PC-9 (cell line): ENCODE results near the gene TTC39C. TPM values are rescaled to one million over a fixed set of nuclear protein-coding genes. Genes with fewer than 3 reads are reported as not detected.

ENCODE experiments used
- Bru-seq: library from RNA; stranded (reverse); fragments of 400-500 nt; gene quantifications from one replicate; lab custom pipeline; 2021; lab: Mats Ljungman, UMichigan
- BruChase-seq, 2 experiments: library from RNA; stranded (reverse); fragments of 400-500 nt; gene quantifications; one replicate each; lab custom pipeline; 2021; lab: Mats Ljungman, UMichigan
- BruUV-seq: library from RNA; stranded (reverse); fragments of 400-500 nt; replicated peaks from 2 replicates; lab custom pipeline; 2021; lab: Mats Ljungman, UMichigan
- CTCF ChIA-PET: fragments of 300-600 bp; sonication (Branson Sonifier 250); formaldehyde crosslinking; loops from one replicate; lab custom pipeline; 2022; ENCODE audit warnings: antibody characterized with exemption; lab: Charles Lee
- POLR2A ChIA-PET: fragments of 300-600 bp; sonication (Branson Sonifier 250); formaldehyde crosslinking; loops from one replicate; lab custom pipeline; 2022; ENCODE audit warnings: antibody characterized with exemption; ENCODE audit not compliant: unreplicated experiment; lab: Charles Lee
- DNase-seq, 2 experiments: peaks; one replicate each; pipeline versions ENCODE4 v3.0.0 to v3.0.0-alpha.2; 2015 to 2022; ENCODE audit warnings: mixed read lengths in 1 of 2
- H2AFZ ChIP-seq: fragments of 200-600 bp; sonication (generic); 2 replicates; pipeline ENCODE4 v1.8.1; 2017; ENCODE audit warnings: antibody characterized with exemption
- H3F3A ChIP-seq: fragments of 200-600 bp; sonication (generic); 2 replicates; pipeline ENCODE4 v1.8.1; 2017; ENCODE audit warnings: antibody characterized with exemption, mild to moderate bottlenecking, low read depth; ENCODE audit not compliant: insufficient read depth
- H3K27ac ChIP-seq: fragments of 200-600 bp; sonication (generic); 2 replicates; pipeline ENCODE4 v1.6.1; 2016; ENCODE audit warnings: mixed run types
- H3K27me3 ChIP-seq: fragments of 200-600 bp; sonication (generic); 2 replicates; pipeline ENCODE4 v1.6.1; 2016; ENCODE audit warnings: low read depth, mixed run types; ENCODE audit not compliant: insufficient read depth
- H3K36me3 ChIP-seq: fragments of 200-600 bp; sonication (generic); 2 replicates; pipeline ENCODE4 v1.6.1; 2016; ENCODE audit warnings: low read depth, mixed run types
- H3K4me1 ChIP-seq: fragments of 200-600 bp; sonication (generic); replicated peaks from 2 replicates; pipeline ENCODE4 v1.6.1; 2016; ENCODE audit warnings: mixed run types; ENCODE audit not compliant: insufficient read depth
- H3K4me2 ChIP-seq: fragments of 200-600 bp; sonication (generic); 2 replicates; pipeline ENCODE4 v1.6.1; 2017; ENCODE audit warnings: mixed run types
- H3K4me3 ChIP-seq: fragments of 200-600 bp; sonication (generic); 2 replicates; pipeline ENCODE4 v1.6.1; 2016; ENCODE audit warnings: mixed run types
- H3K79me2 ChIP-seq: fragments of 200-600 bp; sonication (generic); 2 replicates; pipeline ENCODE4 v1.6.1; 2017; ENCODE audit warnings: low read depth, mixed run types
- H3K9me2 ChIP-seq: fragments of 200-600 bp; sonication (generic); 2 replicates; pipeline ENCODE4 v1.8.1; 2017; ENCODE audit warnings: mild to moderate bottlenecking; ENCODE audit not compliant: insufficient read depth
- H3K9me3 ChIP-seq: fragments of 200-600 bp; sonication (generic); 2 replicates; pipeline ENCODE4 v1.8.1; 2016; ENCODE audit warnings: low read depth; ENCODE audit not compliant: insufficient read depth
- H4K20me1 ChIP-seq: fragments of 200-600 bp; sonication (generic); 2 replicates; pipeline ENCODE4 v1.8.1; 2017; ENCODE audit not compliant: insufficient read depth
- CTCF ChIP-seq: fragments of 200-600 bp; sonication (generic); conservative IDR thresholded peaks from 2 replicates; pipeline ENCODE4 v1.6.1; 2017; ENCODE audit warnings: mixed run types, antibody characterized with exemption, mild to moderate bottlenecking, moderate library complexity
- EZH2 ChIP-seq: fragments of 200-600 bp; sonication (generic); IDR thresholded peaks from 2 replicates; pipeline ENCODE4 v1.8.0; 2017; ENCODE audit warnings: antibody characterized with exemption, low read depth
- intact Hi-C: fragments of 100-400 bp; cut with micrococcal nuclease; formaldehyde crosslinking; loops from one replicate; pipeline ENCODE4 v1.10.0; 2022; ENCODE audit not compliant: unreplicated experiment
- long read RNA-seq: library from polyadenylated mRNA; stranded (forward); transcript quantifications from one replicate; pipeline ENCODE4 v2.0.0, GENCODE V29; 2022
- total RNA-seq: library from RNA; stranded (reverse); gene quantifications from 2 replicates; pipeline ENCODE4 v1.2.3, GENCODE V29; 2021

Gene TTC39C
- total RNA-seq (13.0 and 15.3 TPM in 2 replicates), Bru-seq, nascent RNA (percentile 64 among the genes with signal in this experiment), BruChase-seq, experiment 1, labeled RNA remaining after a 2-hour chase (percentile 60 among the genes with signal in this experiment), BruChase-seq, experiment 2, labeled RNA remaining after a 6-hour chase (percentile 57 among the genes with signal in this experiment)
- long read RNA-seq, transcript TTC39C-209 (2 exons, 1,048 nt), result major isoform, 6 of 10 reads
- long read RNA-seq, partial matches to known transcripts, result 1 of 10 reads
- long read RNA-seq, other reads (novel, unspliced or antisense), result 2 of 10 reads

GRCh38 chr18:24014062-24014985 is at the start of gene TTC39C:
TSS of gene TTC39C (plus strand) at chr18:24014754. CDS start at chr18:24014872, 118 bp downstream.
- CTCF ChIA-PET, result interaction anchor here (0.6 kb wide), 1 partner anchor 81 kb away, joined by 9 read pairs; no protein-coding TSS in a partner anchor
- peaks cover 11% of the 10 kb centered on the region for H3F3A ChIP-seq
- intact Hi-C loops, result no loop called here
- BruUV-seq, result TSS peak; percentile 28
- peak within 1 kb of the TSS; percentile 88 for H3K4me3 ChIP-seq
- H3K27me3 ChIP-seq, result no peaks in the 10 kb centered on the region
- H3K27ac ChIP-seq, result no peak within 1 kb of the TSS
- no peaks in the 10 kb centered on the region for H4K20me1 ChIP-seq
- peaks cover 15% of the 10 kb centered on the region; the same call in 1 of the 2 replicates for H3K4me1 ChIP-seq
- H2AFZ ChIP-seq, result peak within 1 kb of the TSS; percentile 88
- DNase-seq, result peak in 1 of 2 experiments; percentile 58
- TF ChIP-seq EZH2 (no peak), CTCF (no peak)
- POLR2A ChIA-PET, result no interaction called here
- H3K4me2 ChIP-seq, result peak within 1 kb of the TSS; percentile 96
- no peaks in the 10 kb centered on the region for H3K36me3 ChIP-seq
- peaks cover 33% of the 10 kb centered on the region for H3K79me2 ChIP-seq
- H3K9me2 ChIP-seq, result no peaks in the 10 kb centered on the region
- H3K9me3 ChIP-seq, result no peaks in the 10 kb centered on the region

- TF ChIP-seq CTCF, result no peak
- TF ChIP-seq EZH2, result no peak
- H2AFZ ChIP-seq, result no peak overlapping the region
- intact Hi-C loops, result no loop called here
- no peaks in the 10 kb centered on the region for H3K9me2 ChIP-seq
- H3K4me1 ChIP-seq, result no peaks in the 10 kb centered on the region
- H3K27ac ChIP-seq, result no peak overlapping the region
- no TSS peak for BruUV-seq
- no peaks in the 10 kb centered on the region for H3K79me2 ChIP-seq
- ChIA-PET POLR2A (no interaction called here), CTCF (no interaction called here)
- no peaks in the 10 kb centered on the region for H4K20me1 ChIP-seq
- no peaks in the 10 kb centered on the region for H3K9me3 ChIP-seq
- no peaks in the 10 kb centered on the region for H3K27me3 ChIP-seq
- no peak for DNase-seq
- H3K4me3 ChIP-seq, result no peak overlapping the region
- no peak overlapping the region for H3K4me2 ChIP-seq
- H3K36me3 ChIP-seq, result no peaks in the 10 kb centered on the region
- H3F3A ChIP-seq, result no peaks in the 10 kb centered on the region
Observed at GRCh38 chr18:23966909-23967308, 47.6 kb upstream of the TTC39C start.

- no TSS peak for BruUV-seq
- Histone ChIP-seq H3K9me3 (no peaks in the 10 kb centered on the region), H3K9me2 (no peaks in the 10 kb centered on the region), H3K4me2 (no peak overlapping the region), H3K4me1 (no peaks in the 10 kb centered on the region), H2AFZ (no peak overlapping the region), H4K20me1 (no peaks in the 10 kb centered on the region), H3K79me2 (no peaks in the 10 kb centered on the region), H3K4me3 (no peak overlapping the region), H3K36me3 (no peaks in the 10 kb centered on the region), H3F3A (no peaks in the 10 kb centered on the region), H3K27me3 (no peaks in the 10 kb centered on the region), H3K27ac (no peak overlapping the region)
- CTCF ChIA-PET, result no interaction called here
- TF ChIP-seq CTCF, result no peak
- TF ChIP-seq EZH2, result no peak
- no peak for DNase-seq
- POLR2A ChIA-PET, result no interaction called here
- intact Hi-C loops, result no loop called here
Observed at GRCh38 chr18:23967321-23968089, 47.0 kb upstream of the TTC39C start.
